Left cardiac atrium (tissue), 4 donors: ENCODE data around the gene CC2D2B. TPM values are rescaled to one million over a fixed set of nuclear protein-coding genes. Genes with fewer than 3 reads are reported as not detected.
"Not testable (repeated sequence)": the region's sequence is repeated elsewhere in the genome, so short reads cannot be mapped to it uniquely, and the experiment has no call there.

Experiments used
- ATAC-seq, 2 donors: fragments of 200-7000 bp; cut with Tn5 transposase; one replicate each; pipeline ENCODE4 v1.9.1; 2020; ENCODE audit warnings: mild to moderate bottlenecking in 2 of 2, moderate library complexity in 2 of 2
- DNase-seq: peaks from one replicate; pipeline ENCODE4 v3.0.0-alpha.2; 2020
- intact Hi-C, 2 donors: fragments of 100-400 bp; cut with DNase I; formaldehyde crosslinking; loops; one replicate each; pipeline versions ENCODE4 v1.14.1 to v1.15.1; 2022 to 2023
- microRNA-seq, 2 donors: library from miRNA; unstranded; fragments of <30 nt; microRNA quantifications; one replicate each; pipeline ENCODE4 v1.2.0, GENCODE V29; 2020
- total RNA-seq, 2 donors: library from RNA; stranded (reverse); fragmentation: NEBNext Ultra II Directional; extraction: Animal tissue kit (Norgen Biotek cat#: 25700); gene quantifications; one replicate each; pipeline ENCODE4 v1.2.1, GENCODE V29; 2021
- donor health status: DM: no; HTN: yes; CAD: no.
- donor health status: DM: no; HTN: yes; CAD: no; lungs with severe emphysema.
- donor health status: DM: yes; HTN: yes; CAD: no.
- donor health status: Dilated cardiomyopathy.

Gene CC2D2B
- total RNA-seq, 2 donors from 2014 or later, result 0.65 to 1.0 TPM

DNA sequence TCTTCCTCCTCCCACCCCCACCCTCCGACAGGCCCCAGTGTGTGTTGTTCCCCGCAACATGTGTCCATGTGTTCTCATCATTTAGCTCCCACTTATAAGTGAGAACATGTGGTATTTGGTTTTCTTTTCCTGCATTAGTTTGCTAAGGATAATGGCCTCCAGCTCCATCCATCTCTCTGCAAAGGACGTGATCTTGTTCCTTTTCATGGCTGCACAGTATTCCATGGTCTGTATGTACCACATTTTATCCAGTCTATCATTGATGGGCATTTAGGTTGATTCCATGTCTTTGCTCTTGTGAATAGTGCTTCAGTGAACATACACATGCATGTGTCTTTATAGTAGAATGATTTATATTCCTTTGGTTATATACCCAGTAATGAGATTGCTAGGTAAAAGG lies 140.2 kb downstream of the CC2D2B start:
- intact Hi-C loops, ATAC-seq, DNase-seq: not testable (repeated sequence)

DNA sequence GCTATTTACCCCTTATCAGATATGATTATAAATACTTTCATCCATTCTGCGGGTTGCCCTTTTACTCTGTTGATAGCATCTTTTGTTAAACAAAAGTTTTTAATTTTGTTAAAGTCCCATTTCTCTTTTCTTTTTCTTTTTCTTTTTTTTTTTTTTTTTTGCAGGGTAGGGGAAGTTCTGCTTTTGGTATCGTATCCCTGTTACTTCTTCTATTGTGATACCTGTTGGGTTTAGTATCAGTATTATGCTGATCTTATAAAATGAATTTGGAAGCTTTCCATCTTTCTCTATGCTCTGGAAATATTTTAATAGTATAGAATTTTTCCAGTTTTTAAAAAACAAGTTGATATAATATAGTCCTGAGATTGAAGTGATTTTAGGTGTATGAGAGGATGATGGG lies 141.6 kb downstream of the CC2D2B start:
- DNase-seq, result no peak
- no peak for ATAC-seq
- intact Hi-C loops, result no loop called here

DNA sequence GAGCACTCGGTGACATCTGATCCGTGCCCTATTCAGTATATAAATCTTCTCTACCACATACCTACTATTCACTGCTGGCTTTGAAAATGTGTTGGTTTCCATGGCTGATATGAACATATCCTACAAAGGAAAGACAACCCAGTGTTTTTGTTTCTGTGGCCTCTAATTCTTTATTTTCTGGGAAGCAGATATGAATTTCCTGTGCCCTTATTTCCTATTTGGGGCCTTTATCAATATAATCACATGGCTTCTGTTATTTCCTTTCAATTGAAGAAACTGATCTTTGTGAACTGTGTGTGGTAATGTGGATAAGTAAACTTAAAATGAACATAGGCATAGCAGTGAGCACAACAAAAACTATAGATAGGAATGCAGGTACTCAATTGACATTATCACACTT lies 146.2 kb downstream of the CC2D2B start:
- intact Hi-C loops, result no loop called here
- DNase-seq (no peak), ATAC-seq (no peak)

DNA sequence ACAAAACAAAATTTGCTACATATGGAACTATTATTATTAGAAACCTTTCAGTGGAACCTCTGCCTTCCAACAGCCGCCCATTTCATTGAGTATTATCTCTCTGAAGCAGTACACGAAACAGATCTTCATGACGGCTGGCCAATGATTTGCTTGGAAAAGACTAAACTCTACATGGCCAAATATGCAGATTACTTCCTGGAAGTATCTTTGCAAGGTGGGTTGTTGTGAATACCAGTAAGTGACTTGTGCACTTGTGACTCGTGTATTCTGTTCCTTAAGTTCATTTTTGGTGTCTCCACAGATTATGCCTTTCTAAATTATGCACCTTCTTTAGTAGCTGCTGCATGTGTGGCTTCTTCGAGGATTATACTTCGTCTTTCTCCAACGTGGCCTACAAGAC lies 149.0 kb downstream of the CC2D2B start:
- no peak for ATAC-seq
- intact Hi-C loops, result no loop called here

DNA sequence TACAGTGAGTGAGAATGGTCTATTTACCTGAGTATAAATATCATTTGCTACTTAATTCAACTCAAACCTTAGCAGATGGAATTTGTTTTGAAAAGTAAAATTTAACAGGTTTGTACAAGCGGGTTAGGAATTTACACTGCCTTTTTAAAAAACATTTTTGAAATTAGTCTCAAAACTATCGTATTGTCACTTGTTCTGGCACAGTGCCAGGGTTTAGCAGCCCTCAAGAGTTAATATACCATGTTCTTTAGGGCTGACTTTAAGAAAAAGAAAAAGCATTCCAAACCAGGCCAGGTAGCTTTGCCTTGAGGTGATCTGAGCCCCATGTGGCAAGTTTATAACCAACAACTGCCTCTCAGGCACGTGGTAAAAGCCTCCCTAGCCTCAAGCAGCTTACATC lies 153.5 kb downstream of the CC2D2B start:
- intact Hi-C loops, result no loop called here
- DNase-seq, result no peak
- no peak for ATAC-seq

More for the DNA sequence above, 149.0 kb downstream of the CC2D2B start:
- DNase-seq, result no peak

DNA sequence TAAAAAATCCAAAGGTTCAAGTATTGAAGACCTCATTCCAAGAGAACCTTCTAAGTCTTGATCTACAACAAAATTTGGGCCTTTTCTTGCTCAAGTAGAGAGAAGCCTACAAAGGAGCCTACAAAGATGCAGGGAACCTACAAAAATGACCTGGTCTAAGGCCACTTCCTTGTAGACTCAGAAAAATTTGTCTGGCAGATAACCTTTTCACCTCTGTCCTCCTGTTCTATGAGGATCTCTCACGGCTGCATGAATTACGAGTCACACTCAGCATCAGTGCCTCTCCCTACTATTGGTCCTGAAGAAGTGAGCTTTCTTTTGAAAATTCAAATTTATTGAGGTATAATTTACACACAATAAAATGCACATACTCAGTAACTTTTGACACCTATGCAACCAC lies 164.9 kb downstream of the CC2D2B start:
- DNase-seq, result no peak
- no peak for ATAC-seq
- intact Hi-C loops, result no loop called here

DNA sequence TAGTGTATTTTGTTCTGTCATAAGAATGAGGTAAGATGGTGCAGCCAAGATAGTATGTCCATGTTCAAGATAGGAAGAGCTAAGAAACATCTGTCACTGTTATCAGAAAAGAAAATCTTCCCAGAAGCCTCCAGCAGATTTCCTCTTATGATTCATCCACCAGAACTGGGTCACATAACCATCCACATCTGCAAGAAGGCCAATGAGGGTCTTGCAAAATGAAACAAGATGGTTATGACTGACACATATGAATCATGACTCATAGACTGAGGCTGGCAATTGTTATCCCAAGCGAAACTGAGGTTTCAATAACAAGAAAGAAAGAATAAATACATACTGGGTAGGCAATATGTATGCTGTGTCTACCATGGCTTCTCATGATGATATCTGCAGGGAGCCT lies 165.9 kb downstream of the CC2D2B start:
- intact Hi-C loops, result no loop called here
- no peak for DNase-seq
- no peak for ATAC-seq

DNA sequence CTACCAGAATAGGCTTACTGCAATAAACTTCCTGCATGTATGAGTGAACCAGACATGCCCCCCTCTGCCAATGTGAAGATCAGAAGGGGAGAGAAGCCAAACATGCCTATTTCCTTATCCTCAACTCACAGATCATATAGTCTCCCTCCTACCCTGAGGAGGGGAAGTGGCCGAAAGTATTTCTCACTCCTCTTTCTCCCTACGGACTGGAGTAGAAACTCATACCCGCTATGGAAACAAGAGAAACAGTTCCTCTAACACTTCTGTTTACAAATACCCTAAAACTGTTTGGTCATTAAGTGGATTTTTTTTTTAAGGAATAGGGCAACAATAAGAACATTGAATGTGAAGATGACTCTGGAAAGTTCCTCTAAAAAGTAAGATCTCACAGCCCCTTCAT lies 167.0 kb downstream of the CC2D2B start:
- intact Hi-C loops, result no loop called here
- ATAC-seq (no peak), DNase-seq (no peak)

DNA sequence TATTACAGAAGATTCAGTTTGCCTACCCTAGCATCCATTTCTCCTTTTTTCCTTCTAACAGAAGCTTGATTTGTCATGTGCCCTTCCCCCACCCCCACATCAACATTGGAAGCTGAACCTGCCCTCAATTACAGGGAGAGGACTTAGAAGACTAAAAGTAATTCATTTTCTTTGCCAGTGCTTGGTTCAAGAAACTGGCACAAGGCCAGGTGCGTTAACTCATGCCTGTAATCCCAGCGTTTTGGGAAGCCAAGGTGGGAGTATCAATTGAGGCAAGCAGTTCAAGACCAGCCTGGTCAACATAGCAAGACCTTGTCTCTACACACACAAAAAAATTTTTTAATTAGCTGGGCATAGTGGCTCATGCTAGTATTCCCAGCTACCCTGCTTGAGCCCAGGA lies 168.2 kb downstream of the CC2D2B start:
- DNase-seq (no peak), ATAC-seq (no peak)
- intact Hi-C loops, result no loop called here

DNA sequence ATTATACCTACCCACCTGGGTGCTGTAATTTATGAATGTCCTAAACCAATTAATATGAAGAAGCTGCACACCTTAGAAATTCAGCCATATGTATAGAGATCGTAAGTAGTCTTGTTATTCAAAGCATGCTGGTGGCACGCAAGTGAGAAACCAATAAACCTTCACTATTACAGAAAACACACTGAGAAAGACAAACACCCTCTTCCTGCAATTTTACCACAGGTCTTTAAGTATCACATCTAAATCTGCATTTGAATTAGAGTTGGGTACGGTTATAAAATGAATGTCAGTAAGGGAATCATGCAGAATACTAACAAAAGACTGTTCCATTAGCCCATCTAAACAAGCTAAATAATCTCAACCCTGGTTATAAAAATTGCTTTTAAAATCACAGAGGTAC lies 169.4 kb downstream of the CC2D2B start:
- intact Hi-C loops, result no loop called here
- ATAC-seq (no peak), DNase-seq (no peak)

DNA sequence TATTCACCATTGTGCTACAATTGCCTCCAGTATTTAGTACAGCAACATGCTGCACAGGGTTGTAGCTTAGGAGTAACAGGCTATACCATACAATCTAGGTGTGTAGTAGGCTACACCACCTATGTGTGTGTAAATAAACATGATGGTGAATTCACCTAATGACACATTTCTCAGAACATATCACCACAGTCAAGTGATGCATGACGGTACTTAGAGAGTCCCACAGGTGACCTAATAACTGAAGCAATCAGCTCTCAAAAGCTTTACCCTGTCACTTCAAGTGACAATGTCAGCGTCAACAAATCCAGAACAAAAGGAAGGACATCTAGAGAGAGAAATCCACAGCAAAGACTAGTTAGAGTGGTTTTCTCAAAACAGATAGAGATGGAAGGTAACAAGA lies 174.4 kb downstream of the CC2D2B start:
- DNase-seq (no peak), ATAC-seq (no peak)
- intact Hi-C loops, result no loop called here

Small RNA genes lying within 50 kb of the gene (microRNA-seq; reads per million reads assigned to microRNA genes)
- gene MIR3157, result 13.7 to 21.5 reads per million in 2 donors

Other genes starting within 250 kb of the CC2D2B start
- gene TCTN3, start 214.0 kb upstream of the CC2D2B start, total RNA-seq, result 10 to 100 TPM; 13.4 to 20.2 TPM
- gene ENTPD1, start 151.8 kb upstream of the CC2D2B start, total RNA-seq, result 10 to 100 TPM; 11.8 to 18.5 TPM
- 1 to 10 TPM; 3.0 to 5.1 TPM for gene CCNJ, start 135.6 kb downstream of the CC2D2B start, total RNA-seq
- gene ZNF518A, start 222.3 kb downstream of the CC2D2B start, total RNA-seq, result 10 to 100 TPM; 10.5 to 12.4 TPM